Gastrocnemius medialis (tissue), 4 donors: ENCODE data around the gene KCNC3.

Experiments
- CTCF ChIP-seq, 5 experiments: fragments of 450-650 bp in 3 of 5; fragments of 200-600 bp in 2 of 5; sonication (generic) in 2 of 5; IDR thresholded peaks in 4 of 5; conservative IDR thresholded peaks in 1 of 5; 1 replicate in 4 of 5; 2 replicates in 1 of 5; pipeline ENCODE4 v1.5.1; 2016 to 2019; ENCODE audit warnings: antibody characterized with exemption in 5 of 5, mild to moderate bottlenecking in 3 of 5, moderate library complexity in 3 of 5
- POLR2A ChIP-seq, 2 donors: fragments of 450-650 bp; IDR thresholded peaks; one replicate each; pipeline ENCODE4 v1.6.1; 2017; ENCODE audit warnings: antibody characterized with exemption in 2 of 2, mild to moderate bottlenecking in 2 of 2, moderate library complexity in 2 of 2

GRCh38 chr19:50328873-50329145 lies 368 bp downstream of the KCNC3 start:
- TF ChIP-seq CTCF (IDR thresholded peaks at IDR 0.05 in 4 of 5, conservative IDR thresholded peaks at IDR 0.05 in 1 of 5) (peak in 2 of 5 experiments; percentile 18 to 33), POLR2A (IDR thresholded peaks at IDR 0.05) (no peak)
